Measurements from ENCODE around the gene CORO7.
A peak's percentile ranks its signal among the peaks of the same experiment; 100 is the strongest.

GRCh38 chr16:4328046-4328781, 88.2 kb downstream of the CORO7 start:
- TF ChIP-seq CTCF (IDR thresholded peaks at IDR 0.05) (peak; percentile 50 to 67 (median 58)), EP300 (IDR thresholded peaks at IDR 0.05) (no peak)
